ENCODE data around the gene FGFR4.

DNA sequence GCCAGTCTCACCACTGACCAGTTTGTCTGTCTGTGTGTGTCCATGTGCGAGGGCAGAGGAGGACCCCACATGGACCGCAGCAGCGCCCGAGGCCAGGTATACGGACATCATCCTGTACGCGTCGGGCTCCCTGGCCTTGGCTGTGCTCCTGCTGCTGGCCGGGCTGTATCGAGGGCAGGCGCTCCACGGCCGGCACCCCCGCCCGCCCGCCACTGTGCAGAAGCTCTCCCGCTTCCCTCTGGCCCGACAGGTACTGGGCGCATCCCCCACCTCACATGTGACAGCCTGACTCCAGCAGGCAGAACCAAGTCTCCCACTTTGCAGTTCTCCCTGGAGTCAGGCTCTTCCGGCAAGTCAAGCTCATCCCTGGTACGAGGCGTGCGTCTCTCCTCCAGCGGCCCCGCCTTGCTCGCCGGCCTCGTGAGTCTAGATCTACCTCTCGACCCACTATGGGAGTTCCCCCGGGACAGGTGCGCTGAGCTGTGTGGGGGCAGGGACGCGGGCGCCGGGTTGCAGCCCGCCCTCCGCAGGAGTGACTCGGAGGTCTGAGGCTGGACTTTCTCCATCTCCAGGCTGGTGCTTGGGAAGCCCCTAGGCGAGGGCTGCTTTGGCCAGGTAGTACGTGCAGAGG lies 6.5 kb downstream of the FGFR4 start:
- no peak for TF ChIP-seq YY1 (IDR thresholded peaks at IDR 0.05; ENCODE audit: insufficient read depth, insufficient read length)
- TF ChIP-seq ZNF274 (IDR thresholded peaks at IDR 0.05; ENCODE audit: low read depth, low read length) = no peak
- no peak for TF ChIP-seq SUZ12 (IDR thresholded peaks at IDR 0.05; ENCODE audit: extremely low read depth, insufficient read depth, insufficient read length)

Measured in NT2/D1 (cell line).